ENCODE measurements around the gene ZNF76.

The ZNF76 gene

GRCh38 chr6:35238843-35239289, 20.7 kb upstream of the ZNF76 start:
- no peak for DNase-seq

- no peak for DNase-seq
Measured at GRCh38 chr6:35239581-35239980, 20.0 kb upstream of the ZNF76 start.

- DNase-seq: peak; percentile 73
Measured at GRCh38 chr6:35240838-35241801, 18.4 kb upstream of the ZNF76 start.

- DNase-seq: no peak
Measured at GRCh38 chr6:35242486-35242885, 17.0 kb upstream of the ZNF76 start.

- no peak for DNase-seq
Measured at GRCh38 chr6:35242906-35243305, 16.6 kb upstream of the ZNF76 start.

- no peak for DNase-seq
Measured at GRCh38 chr6:35243386-35243958, 16.1 kb upstream of the ZNF76 start.

- no peak for DNase-seq
Measured at GRCh38 chr6:35244551-35244950, 15.0 kb upstream of the ZNF76 start.

- DNase-seq: no peak
Measured at GRCh38 chr6:35247642-35248231, 11.8 kb upstream of the ZNF76 start.

- no peak for DNase-seq
Measured at GRCh38 chr6:35248300-35248699, 11.2 kb upstream of the ZNF76 start.

GRCh38 chr6:35248965-35249364, 10.6 kb upstream of the ZNF76 start:
- DNase-seq: no peak

- DNase-seq: no peak
Measured at GRCh38 chr6:35251949-35252348, 7.6 kb upstream of the ZNF76 start.

GRCh38 chr6:35253249-35253648, 6.3 kb upstream of the ZNF76 start:
- no peak for DNase-seq

- DNase-seq: no peak
Measured at GRCh38 chr6:35258336-35258735, 1.2 kb upstream of the ZNF76 start.

- DNase-seq: peak; percentile 29
Measured at GRCh38 chr6:35258858-35259193, 709 bp upstream of the ZNF76 start.

GRCh38 chr6:35259948-35260590, 534 bp downstream of the ZNF76 start:
- peak; percentile 64 for DNase-seq

GRCh38 chr6:35260591-35261570, 1.3 kb downstream of the ZNF76 start:
- no peak for DNase-seq

GRCh38 chr6:35262596-35262995, 3.1 kb downstream of the ZNF76 start:
- DNase-seq: no peak

GRCh38 chr6:35264550-35265274, 5.2 kb downstream of the ZNF76 start:
- DNase-seq: no peak

GRCh38 chr6:35265523-35265922, 6.0 kb downstream of the ZNF76 start:
- DNase-seq: no peak

GRCh38 chr6:35267446-35267845, 7.9 kb downstream of the ZNF76 start:
- no peak for DNase-seq

- no peak for DNase-seq
Measured at GRCh38 chr6:35267897-35268296, 8.4 kb downstream of the ZNF76 start.

GRCh38 chr6:35272005-35272404, 12.5 kb downstream of the ZNF76 start:
- no peak for DNase-seq
